Left lung (tissue), 10 donors: ENCODE results near the gene NOX3. TPM values are rescaled to one million over a fixed set of nuclear protein-coding genes. Genes with fewer than 3 reads are reported as not detected.
A peak's percentile ranks its signal among the peaks of the same experiment; 100 is the strongest.

ENCODE experiments used
- ATAC-seq: fragments of 200-7000 bp; cut with Tn5 transposase; one replicate; pipeline ENCODE4 v1.9.1; 2020; ENCODE audit warnings: moderate library complexity
- DNase-seq, 4 donors: peaks; one replicate each; pipeline ENCODE4 v3.0.0-alpha.2; 2013 to 2020
- H3K27ac ChIP-seq, 2 donors: fragments of 200-600 bp; sonication (generic) in 1 of 2; one replicate each; pipeline versions ENCODE4 v1.5.0 to v1.8.0; 2020 to 2021
- H3K27me3 ChIP-seq, 2 donors: fragments of 200-600 bp; sonication (generic) in 1 of 2; one replicate each; pipeline versions ENCODE4 v1.5.0 to v1.8.0; 2020 to 2021
- H3K36me3 ChIP-seq, 2 donors: fragments of 200-600 bp; sonication (generic) in 1 of 2; one replicate each; pipeline versions ENCODE4 v1.5.0 to v1.8.0; 2020 to 2021
- H3K4me1 ChIP-seq, 2 donors: fragments of 200-600 bp; one replicate each; pipeline ENCODE4 v1.8.0; 2021
- H3K4me3 ChIP-seq, 2 donors: fragments of 200-600 bp; sonication (generic) in 1 of 2; one replicate each; pipeline versions ENCODE4 v1.5.0 to v1.8.0; 2020 to 2021; ENCODE audit warnings: mild to moderate bottlenecking in 1 of 2
- H3K9me3 ChIP-seq, 2 donors: fragments of 200-600 bp; sonication (generic) in 1 of 2; one replicate each; pipeline versions ENCODE4 v1.5.0 to v1.8.0; 2020 to 2021
- intact Hi-C, 2 donors: fragments of 100-400 bp; cut with DNase I; formaldehyde crosslinking; loops; one replicate each; pipeline versions ENCODE4 v1.11.2 to v1.14.2; 2022
- polyA plus RNA-seq, 6 donors: library from polyadenylated mRNA; unstranded; fragments of 120-200 nt; gene quantifications; one replicate each; pipeline ENCODE4 v1.2.1, GENCODE V29; 2013; ENCODE audit not compliant: insufficient read length in 6 of 6
- total RNA-seq, 2 donors: library from RNA; stranded (reverse); fragmentation: NEBNext Ultra II Directional; extraction: Animal tissue kit (Norgen Biotek cat#: 25700); gene quantifications; one replicate each; pipeline ENCODE4 v1.2.1, GENCODE V29; 2021
- TF ChIP-seq, protein P1 (sequence below), 2 donors: fragments of 200-600 bp; sonication (generic) in 1 of 2; IDR thresholded peaks; one replicate each; pipeline versions ENCODE4 v1.5.0 to v1.8.0; 2021; ENCODE audit warnings: antibody characterized with exemption in 2 of 2
- donor health status: DM: no; HTN: yes; CAD: no.
- donor health status: DM: no; HTN: no; CAD: no.

The NOX3 gene
- total and polyA plus RNA-seq, 8 donors: not detected

DNA sequence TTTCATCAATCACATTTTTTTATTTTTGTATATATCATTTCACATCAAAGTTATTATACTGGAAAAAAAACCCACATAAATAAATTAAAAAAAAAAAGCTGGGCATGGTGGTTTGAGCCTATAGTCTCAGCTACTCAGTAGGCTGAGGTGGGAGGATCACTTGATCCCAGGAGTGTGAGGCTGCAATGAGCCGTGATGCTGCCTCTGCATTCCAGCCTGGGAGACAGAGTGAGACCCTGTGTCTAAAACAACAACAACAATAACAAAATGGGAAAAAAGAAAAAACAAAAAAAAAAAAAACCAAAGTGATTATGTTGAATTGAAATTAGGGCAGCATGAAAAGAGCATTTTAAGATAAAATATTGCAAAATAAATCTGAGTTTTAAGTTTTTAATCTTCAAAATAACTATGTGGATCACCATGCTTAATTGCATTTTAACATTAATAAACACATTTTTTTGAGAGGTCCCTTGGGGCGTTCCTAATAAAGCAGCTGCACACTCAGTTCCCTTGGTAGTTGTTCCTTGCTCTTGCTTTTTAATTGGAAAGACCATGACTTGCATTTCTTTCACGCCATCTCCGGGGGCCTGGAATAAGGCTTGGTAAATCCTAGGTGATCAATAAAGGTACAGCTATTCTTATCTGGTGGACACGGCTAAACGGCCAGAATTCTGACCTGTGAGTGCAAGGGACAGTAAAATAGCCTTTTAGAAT, 15.1 kb downstream of the NOX3 start:
- TF ChIP-seq, protein P1, sequence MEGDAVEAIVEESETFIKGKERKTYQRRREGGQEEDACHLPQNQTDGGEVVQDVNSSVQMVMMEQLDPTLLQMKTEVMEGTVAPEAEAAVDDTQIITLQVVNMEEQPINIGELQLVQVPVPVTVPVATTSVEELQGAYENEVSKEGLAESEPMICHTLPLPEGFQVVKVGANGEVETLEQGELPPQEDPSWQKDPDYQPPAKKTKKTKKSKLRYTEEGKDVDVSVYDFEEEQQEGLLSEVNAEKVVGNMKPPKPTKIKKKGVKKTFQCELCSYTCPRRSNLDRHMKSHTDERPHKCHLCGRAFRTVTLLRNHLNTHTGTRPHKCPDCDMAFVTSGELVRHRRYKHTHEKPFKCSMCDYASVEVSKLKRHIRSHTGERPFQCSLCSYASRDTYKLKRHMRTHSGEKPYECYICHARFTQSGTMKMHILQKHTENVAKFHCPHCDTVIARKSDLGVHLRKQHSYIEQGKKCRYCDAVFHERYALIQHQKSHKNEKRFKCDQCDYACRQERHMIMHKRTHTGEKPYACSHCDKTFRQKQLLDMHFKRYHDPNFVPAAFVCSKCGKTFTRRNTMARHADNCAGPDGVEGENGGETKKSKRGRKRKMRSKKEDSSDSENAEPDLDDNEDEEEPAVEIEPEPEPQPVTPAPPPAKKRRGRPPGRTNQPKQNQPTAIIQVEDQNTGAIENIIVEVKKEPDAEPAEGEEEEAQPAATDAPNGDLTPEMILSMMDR (IDR thresholded peaks at IDR 0.05): no peak
- Histone ChIP-seq H3K4me1 (peaks cover 0 to 7% of the 10 kb centered on the region in 2 donors), H3K27me3 (no peaks in the 10 kb centered on the region), H3K36me3 (no peaks in the 10 kb centered on the region), H3K4me3 (no peak overlapping the region), H3K27ac (no peak overlapping the region), H3K9me3 (no peaks in the 10 kb centered on the region)
- DNase-seq: no peak
- ATAC-seq: no peak
- intact Hi-C loops: no loop called here

DNA sequence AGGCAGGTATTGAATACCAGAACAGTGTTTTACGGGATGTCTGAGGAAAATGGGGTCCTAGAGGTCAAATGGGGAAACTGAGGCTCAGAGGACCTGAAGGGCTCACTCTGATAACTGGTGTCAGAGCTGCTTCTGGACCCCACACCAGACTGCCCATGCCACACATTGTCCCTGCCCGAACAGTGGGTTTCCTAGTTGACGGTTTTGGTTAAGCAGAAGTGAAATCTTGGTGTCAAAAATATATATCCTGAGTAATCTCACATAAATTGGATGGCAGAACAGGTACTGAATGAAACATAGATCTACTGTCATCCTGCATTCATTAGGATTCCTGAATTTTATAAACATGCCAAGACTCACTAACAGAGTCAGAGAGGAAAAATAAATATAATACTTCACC, 16.3 kb downstream of the NOX3 start:
- DNase-seq: no peak
- H3K4me3 ChIP-seq: no peak overlapping the region
- no peaks in the 10 kb centered on the region for H3K27me3 ChIP-seq
- no peak overlapping the region for H3K27ac ChIP-seq
- H3K9me3 ChIP-seq: no peaks in the 10 kb centered on the region
- H3K4me1 ChIP-seq: peaks cover 0 to 7% of the 10 kb centered on the region in 2 donors
- ATAC-seq: no peak
- intact Hi-C loops: no loop called here
- no peaks in the 10 kb centered on the region for H3K36me3 ChIP-seq
- TF ChIP-seq, protein P1 (IDR thresholded peaks at IDR 0.05): no peak

DNA sequence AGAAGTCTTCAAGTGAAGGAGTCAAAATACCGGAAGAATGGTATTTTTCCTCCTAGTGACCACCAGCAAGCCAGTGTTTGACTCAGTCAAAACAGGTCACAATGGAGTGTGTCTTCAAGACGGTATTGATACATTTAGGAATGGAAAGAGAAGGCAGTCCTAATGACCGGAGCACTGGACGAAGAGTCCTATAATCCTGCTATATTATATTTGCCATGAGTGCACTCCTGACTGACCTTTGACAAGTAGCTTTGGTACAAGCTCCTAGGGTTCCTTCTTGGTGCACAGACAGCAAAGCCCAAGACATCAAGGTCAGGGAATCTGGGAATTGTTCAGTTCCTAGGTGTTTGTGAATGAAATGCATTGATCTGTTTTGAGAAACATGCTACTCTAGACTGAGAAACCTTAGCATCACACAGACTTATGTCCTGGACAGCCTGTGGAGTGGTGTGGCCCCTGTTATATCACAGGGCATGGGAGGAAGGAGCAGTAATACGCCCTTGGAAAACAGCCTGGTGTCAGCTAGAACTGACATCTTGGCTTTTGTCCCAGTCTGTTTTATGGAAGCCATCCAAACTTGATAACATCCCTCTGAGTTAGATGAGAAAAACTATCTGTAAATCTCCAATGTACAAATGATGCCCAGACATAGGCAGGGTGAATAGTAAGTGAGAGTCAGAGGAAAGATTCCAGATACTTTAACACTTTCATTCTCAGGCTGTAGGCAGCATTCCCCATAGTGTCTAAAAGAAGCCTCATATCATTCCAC, 18.5 kb downstream of the NOX3 start:
- no peaks in the 10 kb centered on the region for H3K27me3 ChIP-seq
- DNase-seq (peak in 2 of 4 donors; percentile 62 to 64), ATAC-seq (no peak)
- H3K36me3 ChIP-seq: no peaks in the 10 kb centered on the region
- TF ChIP-seq, protein P1 (IDR thresholded peaks at IDR 0.05): no peak
- peaks cover 0 to 7% of the 10 kb centered on the region in 2 donors for H3K4me1 ChIP-seq
- no peaks in the 10 kb centered on the region for H3K9me3 ChIP-seq
- no peak overlapping the region for H3K4me3 ChIP-seq
- intact Hi-C loops: no loop called here
- no peak overlapping the region for H3K27ac ChIP-seq

DNA sequence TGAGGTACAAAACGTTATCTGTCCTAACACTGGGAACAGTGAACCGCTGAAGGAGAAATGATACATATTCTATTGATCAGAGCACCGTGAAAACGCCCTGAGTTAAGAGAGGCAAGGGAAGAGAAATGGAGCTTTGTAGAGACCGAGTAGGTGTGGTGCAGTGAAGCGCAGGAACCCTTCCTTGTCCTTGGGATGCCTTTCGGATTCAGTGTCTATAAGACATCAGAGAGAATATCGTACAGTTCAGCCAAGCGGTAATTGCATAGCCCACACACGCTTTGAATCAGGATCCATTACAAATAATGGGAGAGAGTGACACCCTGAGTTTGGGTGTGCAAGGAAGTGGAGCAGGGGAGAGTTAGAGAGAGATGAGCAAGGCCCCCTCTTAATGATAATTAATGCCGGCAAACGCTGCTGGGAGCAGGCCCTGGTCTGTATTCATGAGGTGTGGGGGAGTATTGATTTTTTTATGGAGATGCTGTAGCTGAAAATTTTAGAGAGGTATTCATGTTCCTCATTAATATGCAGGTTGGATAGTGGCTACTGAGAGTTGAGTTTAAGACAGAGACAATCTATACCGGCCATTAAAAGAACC, 20.7 kb downstream of the NOX3 start:
- intact Hi-C loops: no loop called here
- Histone ChIP-seq H3K4me1 (peaks cover 0 to 7% of the 10 kb centered on the region in 2 donors), H3K36me3 (no peaks in the 10 kb centered on the region), H3K9me3 (no peaks in the 10 kb centered on the region), H3K27me3 (no peaks in the 10 kb centered on the region), H3K4me3 (no peak overlapping the region), H3K27ac (no peak overlapping the region)
- ATAC-seq: no peak
- TF ChIP-seq, protein P1 (IDR thresholded peaks at IDR 0.05): no peak
- no peak for DNase-seq

DNA sequence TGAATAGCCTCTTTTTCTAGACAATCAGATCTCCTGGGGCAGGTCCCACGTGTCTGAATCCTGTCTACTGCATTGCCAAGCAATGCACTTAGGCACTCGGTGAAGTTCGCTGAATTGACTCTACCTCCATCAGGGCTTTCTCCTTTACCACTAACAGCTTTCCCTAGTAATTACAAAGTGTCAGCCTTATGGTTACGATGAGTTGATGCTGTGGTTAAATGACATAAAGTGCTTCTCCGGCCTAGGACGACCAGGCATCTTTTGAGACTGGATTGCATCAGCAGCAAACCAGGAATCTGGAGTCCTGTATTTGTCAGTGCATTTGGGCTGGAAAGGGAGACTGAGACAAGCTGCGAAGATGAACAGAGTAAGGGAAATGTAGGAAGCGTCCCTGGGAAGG, 21.5 kb downstream of the NOX3 start:
- Histone ChIP-seq H3K9me3 (no peaks in the 10 kb centered on the region), H3K27ac (no peak overlapping the region), H3K36me3 (no peaks in the 10 kb centered on the region), H3K4me3 (no peak overlapping the region), H3K4me1 (peaks cover 0 to 7% of the 10 kb centered on the region in 2 donors), H3K27me3 (no peaks in the 10 kb centered on the region)
- intact Hi-C loops: no loop called here
- TF ChIP-seq, protein P1 (IDR thresholded peaks at IDR 0.05): no peak
- ATAC-seq (no peak), DNase-seq (no peak)
